Measurements from ENCODE around the gene SORCS1. TPM values are rescaled to one million over a fixed set of nuclear protein-coding genes. Genes with fewer than 3 reads are reported as not detected.

Gene SORCS1
- total RNA-seq, 4 donors from 2014 or later = 34.3 to 85.0 (median 49.3) TPM

DNA sequence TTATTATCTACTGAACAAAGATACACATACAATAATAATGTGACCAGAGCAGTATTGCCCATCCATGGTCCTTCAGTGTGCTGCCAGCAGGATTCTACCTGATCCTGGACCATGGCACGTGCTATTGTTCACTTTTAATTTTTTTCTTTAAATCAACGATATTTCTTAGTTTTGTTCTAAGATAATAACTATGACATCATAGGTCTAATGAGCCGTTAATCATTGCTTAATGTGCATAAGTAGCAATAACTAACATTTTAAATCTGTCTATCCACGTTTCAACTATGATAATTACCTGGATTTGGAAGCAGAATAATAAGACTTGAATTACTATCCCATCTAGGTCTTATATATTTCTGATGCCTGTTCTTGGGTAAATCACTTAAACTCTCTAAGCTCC is 253.8 kb downstream of the SORCS1 start:
- Histone ChIP-seq H3K27me3 (no peaks in the 10 kb centered on the region), H3K4me3 (no peak overlapping the region), H3K4me1 (no peaks in the 10 kb centered on the region), H3K36me3 (no peaks in the 10 kb centered on the region), H3K27ac (no peak overlapping the region), H3K9me3 (no peaks in the 10 kb centered on the region)
- TF ChIP-seq EP300 (IDR thresholded peaks at IDR 0.05) (no peak), POLR2A (IDR thresholded peaks at IDR 0.05) (no peak)
- TF ChIP-seq, protein P1, sequence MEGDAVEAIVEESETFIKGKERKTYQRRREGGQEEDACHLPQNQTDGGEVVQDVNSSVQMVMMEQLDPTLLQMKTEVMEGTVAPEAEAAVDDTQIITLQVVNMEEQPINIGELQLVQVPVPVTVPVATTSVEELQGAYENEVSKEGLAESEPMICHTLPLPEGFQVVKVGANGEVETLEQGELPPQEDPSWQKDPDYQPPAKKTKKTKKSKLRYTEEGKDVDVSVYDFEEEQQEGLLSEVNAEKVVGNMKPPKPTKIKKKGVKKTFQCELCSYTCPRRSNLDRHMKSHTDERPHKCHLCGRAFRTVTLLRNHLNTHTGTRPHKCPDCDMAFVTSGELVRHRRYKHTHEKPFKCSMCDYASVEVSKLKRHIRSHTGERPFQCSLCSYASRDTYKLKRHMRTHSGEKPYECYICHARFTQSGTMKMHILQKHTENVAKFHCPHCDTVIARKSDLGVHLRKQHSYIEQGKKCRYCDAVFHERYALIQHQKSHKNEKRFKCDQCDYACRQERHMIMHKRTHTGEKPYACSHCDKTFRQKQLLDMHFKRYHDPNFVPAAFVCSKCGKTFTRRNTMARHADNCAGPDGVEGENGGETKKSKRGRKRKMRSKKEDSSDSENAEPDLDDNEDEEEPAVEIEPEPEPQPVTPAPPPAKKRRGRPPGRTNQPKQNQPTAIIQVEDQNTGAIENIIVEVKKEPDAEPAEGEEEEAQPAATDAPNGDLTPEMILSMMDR (IDR thresholded peaks at IDR 0.05) = no peak
- 65% methylated on average over 4 of the region's 4 CpGs for WGBS, 2 donors
- DNase-seq (ENCODE audit: low spot score in 2 of 2) = no peak

GRCh38 chr10:106908225-106908624 is 256.3 kb downstream of the SORCS1 start:
- H3K4me3 ChIP-seq = no peak overlapping the region
- TF ChIP-seq POLR2A (IDR thresholded peaks at IDR 0.05) = no peak
- TF ChIP-seq, protein P1 (IDR thresholded peaks at IDR 0.05) = no peak
- no peak for TF ChIP-seq EP300 (IDR thresholded peaks at IDR 0.05)
- H3K9me3 ChIP-seq = no peaks in the 10 kb centered on the region
- H3K27ac ChIP-seq = no peak overlapping the region
- H3K4me1 ChIP-seq = no peaks in the 10 kb centered on the region
- WGBS, 2 donors = 92 to 98% methylated on average over 6 of the region's 6 CpGs
- DNase-seq (ENCODE audit: low spot score in 2 of 2) = no peak
- H3K27me3 ChIP-seq = no peaks in the 10 kb centered on the region
- no peaks in the 10 kb centered on the region for H3K36me3 ChIP-seq

GRCh38 chr10:106904209-106904608 is 260.3 kb downstream of the SORCS1 start:
- Histone ChIP-seq H3K9me3 (no peaks in the 10 kb centered on the region), H3K27me3 (no peaks in the 10 kb centered on the region), H3K4me1 (peaks cover 0 to 10% (median 0%) of the 10 kb centered on the region in 4 donors), H3K36me3 (no peaks in the 10 kb centered on the region), H3K27ac (no peak overlapping the region), H3K4me3 (no peak overlapping the region)
- DNase-seq (ENCODE audit: low spot score in 2 of 2) = no peak
- 29 to 51% methylated on average over 1 of the region's 1 CpG for WGBS, 2 donors
- TF ChIP-seq POLR2A (IDR thresholded peaks at IDR 0.05) = no peak
- no peak for TF ChIP-seq EP300 (IDR thresholded peaks at IDR 0.05)
- TF ChIP-seq, protein P1 (IDR thresholded peaks at IDR 0.05) = no peak

- H3K9me3 ChIP-seq = no peaks in the 10 kb centered on the region
These were observed 261.3 kb downstream of the SORCS1 start for GRCh38 chr10:106903180-106903579.

DNA sequence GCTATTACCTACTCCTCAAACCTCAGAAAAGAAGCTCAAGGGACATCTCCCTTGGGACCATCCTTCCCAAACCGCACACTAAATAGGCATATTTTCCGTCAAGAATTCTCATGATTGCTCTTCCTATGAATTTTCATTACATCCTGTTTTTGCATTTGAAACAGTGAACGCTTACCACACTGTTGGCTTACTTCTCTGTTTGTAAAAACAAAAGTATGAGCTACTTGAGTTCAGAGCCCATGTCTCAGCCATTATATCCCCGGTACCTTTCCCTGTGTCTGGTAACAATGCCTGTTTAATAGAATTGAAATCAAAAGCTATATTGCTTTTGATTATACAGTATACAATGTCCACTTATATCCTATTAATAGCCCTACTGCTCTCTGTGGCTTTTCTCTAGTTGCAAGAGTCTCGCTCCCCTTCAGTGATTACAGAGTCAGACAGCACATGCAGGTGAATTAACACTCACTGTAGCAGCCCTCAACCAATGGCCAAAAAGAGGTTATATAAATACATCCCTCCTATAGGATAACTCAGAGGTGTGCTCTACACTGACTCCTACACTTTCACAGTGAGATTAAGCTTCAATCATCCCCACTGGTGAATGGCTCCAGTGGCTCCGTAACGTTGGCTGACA is 264.4 kb downstream of the SORCS1 start:
- no peaks in the 10 kb centered on the region for H3K36me3 ChIP-seq
- H3K4me3 ChIP-seq = no peak overlapping the region
- peaks cover 0 to 23% (median 0%) of the 10 kb centered on the region in 4 donors for H3K4me1 ChIP-seq
- H3K9me3 ChIP-seq = no peaks in the 10 kb centered on the region
- H3K27ac ChIP-seq = no peak overlapping the region
- H3K27me3 ChIP-seq = no peaks in the 10 kb centered on the region
- WGBS, 2 donors = 66 to 72% methylated on average over 7 of the region's 7 CpGs
- no peak for DNase-seq (ENCODE audit: low spot score in 2 of 2)
- no peak for TF ChIP-seq POLR2A (IDR thresholded peaks at IDR 0.05)
- no peak for TF ChIP-seq EP300 (IDR thresholded peaks at IDR 0.05)
- TF ChIP-seq, protein P1 (IDR thresholded peaks at IDR 0.05) = no peak

More at GRCh38 chr10:106903180-106903579, 261.3 kb downstream of the SORCS1 start:
- no peak overlapping the region for H3K27ac ChIP-seq
- H3K36me3 ChIP-seq = no peaks in the 10 kb centered on the region
- H3K4me3 ChIP-seq = no peak overlapping the region
- H3K27me3 ChIP-seq = no peaks in the 10 kb centered on the region
- peaks cover 0 to 20% (median 0%) of the 10 kb centered on the region in 4 donors for H3K4me1 ChIP-seq
- no peak for DNase-seq (ENCODE audit: low spot score in 2 of 2)
- 75 to 82% methylated on average over 2 of the region's 2 CpGs for WGBS, 2 donors
- no peak for TF ChIP-seq POLR2A (IDR thresholded peaks at IDR 0.05)
- no peak for TF ChIP-seq EP300 (IDR thresholded peaks at IDR 0.05)
- TF ChIP-seq, protein P1 (IDR thresholded peaks at IDR 0.05) = no peak

Data from tibial nerve (tissue), 4 donors.